Stomach smooth muscle (tissue), 2 donors: ENCODE data around the gene ZNF610.
"Not testable (repeated sequence)": the region's sequence is repeated elsewhere in the genome, so short reads cannot be mapped to it uniquely, and the experiment has no call there.

Experiments
- H3K27ac ChIP-seq: one replicate; pipeline ENCODE4 v1.7.0; 2013; ENCODE audit warnings: mild to moderate bottlenecking, low read length, inconsistent platforms
- H3K27me3 ChIP-seq, 2 donors: one replicate each; pipeline ENCODE4 v1.7.0; 2013; ENCODE audit warnings: low read length in 2 of 2; ENCODE audit not compliant: insufficient read depth in 2 of 2, control insufficient read depth in 1 of 2
- H3K36me3 ChIP-seq, 2 donors: one replicate each; pipeline ENCODE4 v1.7.0; 2013; ENCODE audit warnings: low read length in 2 of 2; ENCODE audit not compliant: control insufficient read depth in 2 of 2, insufficient read depth in 2 of 2
- H3K4me1 ChIP-seq: one replicate; pipeline ENCODE4 v1.7.0; 2013; ENCODE audit warnings: low read length; ENCODE audit not compliant: control insufficient read depth, insufficient read depth
- H3K4me3 ChIP-seq, 2 donors: one replicate each; pipeline ENCODE4 v1.7.0; 2013; ENCODE audit warnings: low read length in 2 of 2
- H3K9ac ChIP-seq, 2 donors: one replicate each; pipeline ENCODE4 v1.7.0; 2013; ENCODE audit warnings: low read length in 2 of 2, mild to moderate bottlenecking in 1 of 2
- H3K9me3 ChIP-seq, 2 donors: one replicate each; pipeline ENCODE4 v1.7.0; 2013; ENCODE audit warnings: low read length in 2 of 2; ENCODE audit not compliant: control insufficient read depth in 2 of 2
- donor health status: healthy.
- donor health status: Pancreatic carcinoma.

Gene ZNF610

DNA sequence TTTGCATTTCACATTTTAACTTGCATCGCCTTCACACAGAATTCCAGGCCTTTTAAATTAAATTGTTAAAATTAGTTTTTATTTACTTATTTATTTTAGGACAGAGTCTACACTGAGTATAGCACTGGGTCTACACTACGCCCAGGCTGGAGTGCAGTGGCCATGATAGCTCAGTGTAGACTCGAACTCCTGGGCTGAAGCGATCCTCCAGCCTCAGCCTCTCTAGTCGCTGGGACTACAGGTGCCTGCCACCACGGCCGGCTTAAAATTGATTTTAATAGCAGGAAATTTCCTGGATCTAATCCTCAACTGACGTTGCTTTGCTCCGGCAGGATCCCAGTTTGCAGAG, 301 bp upstream of the ZNF610 start:
- Histone ChIP-seq H3K4me3 (peak overlapping the region; percentile 92 to 93), H3K27me3 (no peaks in the 10 kb centered on the region), H3K36me3 (peaks cover 0 to 2% of the 10 kb centered on the region in 2 donors), H3K9me3 (peaks cover 19 to 33% of the 10 kb centered on the region in 2 donors), H3K4me1 (peaks cover 7% of the 10 kb centered on the region), H3K27ac (peak overlapping the region; percentile 87), H3K9ac (peak overlapping the region; percentile 42 to 96)

DNA sequence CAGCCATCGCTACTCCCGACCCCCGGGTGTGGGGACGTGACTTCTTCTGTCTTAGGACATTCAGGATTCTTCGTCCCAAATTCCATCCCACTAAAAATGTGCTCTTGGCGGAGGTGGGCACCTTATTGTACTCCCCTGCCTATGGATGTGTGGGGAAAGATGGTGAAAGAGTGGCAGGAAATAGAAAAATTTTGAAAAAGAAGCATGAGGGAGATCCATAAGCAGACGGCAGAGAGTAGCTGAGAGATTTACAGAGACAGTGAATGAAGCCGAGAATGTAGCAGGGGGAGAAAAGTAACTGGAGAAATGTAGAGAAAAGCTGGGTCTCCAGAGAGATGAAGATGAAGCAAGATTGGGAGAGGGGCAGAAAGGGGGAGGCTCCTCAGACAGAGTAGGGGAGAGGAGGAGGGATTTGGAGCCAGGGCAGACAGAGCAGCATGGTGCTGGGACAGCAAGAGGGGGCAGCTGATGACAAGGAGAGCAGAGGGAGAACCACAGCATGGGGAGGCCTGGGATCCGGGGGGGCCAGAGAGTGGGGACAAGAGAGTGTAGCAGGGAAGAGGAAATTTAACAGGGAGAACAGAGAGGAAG, 843 bp downstream of the ZNF610 start:
- H3K36me3 ChIP-seq: peaks cover 0 to 2% of the 10 kb centered on the region in 2 donors
- H3K27me3 ChIP-seq: no peaks in the 10 kb centered on the region
- peak overlapping the region; percentile 87 for H3K27ac ChIP-seq
- H3K9me3 ChIP-seq: peaks cover 8 to 22% of the 10 kb centered on the region in 2 donors
- peak overlapping the region; percentile 91 to 96 for H3K9ac ChIP-seq
- peaks cover 7% of the 10 kb centered on the region for H3K4me1 ChIP-seq
- peak overlapping the region; percentile 92 to 93 for H3K4me3 ChIP-seq

DNA sequence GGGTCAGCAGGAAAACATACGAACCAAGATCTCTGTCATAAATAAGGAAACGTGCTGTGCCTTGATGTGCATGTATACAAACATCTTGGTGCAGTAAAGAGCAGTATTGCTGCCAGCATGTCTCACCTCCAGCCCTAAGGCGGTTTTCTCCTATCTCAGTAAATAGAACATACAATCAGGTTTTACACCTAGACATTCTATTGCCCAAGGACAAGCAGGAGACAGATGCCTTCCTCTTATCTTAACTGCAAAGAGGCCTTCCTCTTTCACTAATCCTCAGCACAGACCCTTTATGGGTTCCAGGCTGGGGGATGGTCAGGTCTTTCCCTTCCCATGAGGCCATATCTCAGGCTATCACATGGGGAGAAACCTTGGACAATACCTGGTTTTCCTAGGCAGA, 3.0 kb downstream of the ZNF610 start:
- not testable (repeated sequence) for H3K4me1 ChIP-seq, H3K27ac ChIP-seq, H3K4me3 ChIP-seq, H3K36me3 ChIP-seq, H3K9ac ChIP-seq, H3K27me3 ChIP-seq, H3K9me3 ChIP-seq

DNA sequence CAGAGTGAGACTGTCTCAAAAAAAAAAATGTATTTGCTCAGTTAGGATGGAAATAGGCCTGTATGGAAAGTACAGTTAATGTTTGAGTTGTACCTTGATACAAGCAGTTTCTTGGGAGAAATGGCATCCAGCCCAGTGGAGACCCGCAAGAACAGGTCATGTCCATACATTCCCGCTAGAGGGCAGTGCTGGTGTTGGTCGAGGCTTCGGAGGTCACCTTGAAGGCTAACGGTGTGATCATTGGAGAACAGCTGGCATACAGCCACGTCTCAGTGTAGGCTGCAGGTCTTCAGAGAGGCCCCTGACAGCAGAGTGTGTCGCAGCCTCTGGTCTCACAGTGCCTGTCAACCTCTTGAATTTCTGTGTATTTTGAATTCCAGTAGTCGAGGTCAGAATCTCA, 7.5 kb downstream of the ZNF610 start:
- Histone ChIP-seq H3K9ac (no peak overlapping the region), H3K36me3 (peaks cover 8 to 11% of the 10 kb centered on the region in 2 donors), H3K27me3 (no peaks in the 10 kb centered on the region), H3K4me3 (no peak overlapping the region), H3K9me3 (no peaks in the 10 kb centered on the region), H3K4me1 (no peaks in the 10 kb centered on the region), H3K27ac (no peak overlapping the region)

DNA sequence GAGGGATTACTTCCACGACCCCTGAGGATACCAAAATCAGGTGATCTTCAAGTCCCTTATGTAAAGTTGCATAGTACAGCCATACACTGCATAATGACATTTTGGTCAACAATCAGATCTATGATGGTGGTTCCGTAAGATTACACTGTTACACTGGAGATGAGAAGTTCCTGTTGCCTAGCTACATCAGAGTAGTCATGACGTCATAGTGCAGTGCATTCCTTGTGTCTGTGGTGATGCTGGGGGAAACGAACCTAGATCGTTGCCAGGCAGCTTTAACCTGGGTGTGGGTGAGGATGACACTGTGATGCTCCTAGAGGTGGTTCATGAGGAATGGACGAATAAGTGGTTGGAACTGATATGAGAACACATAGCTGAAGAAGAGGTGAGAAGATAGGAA, 9.1 kb downstream of the ZNF610 start:
- H3K36me3 ChIP-seq: peaks cover 9 to 22% of the 10 kb centered on the region in 2 donors
- no peaks in the 10 kb centered on the region for H3K9me3 ChIP-seq
- H3K4me1 ChIP-seq: no peaks in the 10 kb centered on the region
- no peaks in the 10 kb centered on the region for H3K27me3 ChIP-seq
- no peak overlapping the region for H3K4me3 ChIP-seq
- H3K27ac ChIP-seq: no peak overlapping the region
- no peak overlapping the region for H3K9ac ChIP-seq

DNA sequence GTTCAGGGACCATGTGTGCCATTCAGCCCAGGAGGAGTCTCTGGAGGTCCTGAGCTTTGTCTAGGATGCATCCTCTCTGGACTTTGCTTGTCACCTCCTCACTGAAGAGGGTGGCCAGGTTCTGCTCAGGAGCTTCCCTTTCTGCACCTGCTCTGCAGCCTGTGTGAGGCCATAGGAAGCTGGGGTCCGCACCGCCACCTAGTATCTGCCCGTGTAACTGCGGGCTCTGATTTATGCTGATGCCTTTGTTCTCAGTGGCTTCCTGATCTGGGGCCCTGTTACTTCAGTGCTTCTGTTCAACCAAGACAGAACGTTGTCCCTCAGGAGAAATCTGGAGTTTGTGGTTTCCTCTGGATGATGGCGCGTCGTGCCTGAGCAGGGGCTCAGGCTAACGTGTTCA, 15.5 kb downstream of the ZNF610 start:
- no peaks in the 10 kb centered on the region for H3K27me3 ChIP-seq
- H3K36me3 ChIP-seq: peaks cover 31 to 41% of the 10 kb centered on the region in 2 donors
- no peak overlapping the region for H3K9ac ChIP-seq
- H3K4me3 ChIP-seq: no peak overlapping the region
- H3K9me3 ChIP-seq: no peaks in the 10 kb centered on the region
- H3K27ac ChIP-seq: no peak overlapping the region
- H3K4me1 ChIP-seq: no peaks in the 10 kb centered on the region

DNA sequence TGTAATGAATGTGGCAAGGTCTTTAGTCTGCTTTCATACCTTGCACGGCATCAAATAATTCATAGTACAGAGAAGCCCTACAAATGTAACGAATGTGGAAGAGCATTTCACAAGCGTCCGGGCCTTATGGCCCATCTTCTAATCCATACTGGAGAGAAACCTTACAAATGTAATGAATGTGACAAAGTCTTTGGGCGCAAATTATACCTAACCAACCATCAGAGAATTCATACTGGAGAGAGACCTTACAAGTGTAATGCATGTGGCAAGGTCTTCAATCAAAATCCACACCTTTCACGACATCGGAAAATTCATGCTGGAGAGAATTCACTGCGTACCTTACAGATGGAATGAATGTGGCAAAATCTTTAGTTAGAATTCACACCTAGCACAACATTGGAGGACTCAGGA, 30.4 kb downstream of the ZNF610 start:
- H3K9me3 ChIP-seq: peaks cover 13 to 19% of the 10 kb centered on the region in 2 donors
- H3K4me1 ChIP-seq: no peaks in the 10 kb centered on the region
- H3K4me3 ChIP-seq: no peak overlapping the region
- no peak overlapping the region for H3K27ac ChIP-seq
- peaks cover 10 to 15% of the 10 kb centered on the region in 2 donors for H3K36me3 ChIP-seq
- no peak overlapping the region for H3K9ac ChIP-seq
- H3K27me3 ChIP-seq: no peaks in the 10 kb centered on the region

DNA sequence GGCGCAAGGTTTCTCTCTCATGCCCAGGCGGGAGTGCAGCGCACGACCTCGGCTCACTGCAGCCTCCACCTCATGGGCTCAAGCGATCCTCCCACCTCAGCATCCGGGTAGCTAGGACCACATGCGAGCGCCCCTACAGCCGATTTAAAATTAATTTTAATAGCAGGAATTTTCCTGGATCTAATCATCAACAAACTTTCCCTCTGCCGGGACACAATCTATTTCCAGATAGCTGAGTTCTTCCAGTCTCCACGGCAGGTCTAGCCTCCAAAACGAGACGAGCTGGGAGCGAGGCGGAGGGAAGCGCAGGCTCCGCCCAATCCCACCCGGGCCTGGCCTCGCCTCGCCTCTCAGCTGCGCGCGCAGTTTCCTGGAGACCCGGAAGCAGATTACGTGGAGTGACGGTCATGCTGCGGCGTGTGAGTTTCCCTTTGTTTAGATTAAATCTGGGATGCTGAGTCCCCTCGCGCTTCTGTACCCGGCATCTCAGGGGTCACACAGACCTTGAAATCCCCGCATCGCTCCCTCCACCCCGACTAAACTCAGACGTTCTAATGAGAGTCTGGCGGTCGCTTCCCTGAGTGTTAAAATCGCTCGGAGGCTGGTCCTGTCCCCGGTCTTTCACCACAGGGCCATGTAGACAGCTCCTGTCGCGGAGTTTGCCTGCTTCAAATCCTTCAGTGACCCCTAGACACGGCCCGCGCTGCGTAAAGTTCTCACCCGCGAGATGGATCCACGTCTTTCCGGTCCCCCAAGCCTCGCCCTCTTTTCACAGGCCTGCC, 33.7 kb downstream of the ZNF610 start, which contains the start of gene ZNF880:
TSS of gene ZNF880 (plus strand) at position 365 of the 782 bp plus-strand sequence. CDS start at position 408, 43 bp downstream.
- no peaks in the 10 kb centered on the region for H3K4me1 ChIP-seq
- H3K27ac ChIP-seq: peak within 1 kb of the TSS; percentile 96
- no peaks in the 10 kb centered on the region for H3K27me3 ChIP-seq
- H3K9me3 ChIP-seq: peaks cover 13 to 19% of the 10 kb centered on the region in 2 donors
- peak within 1 kb of the TSS; percentile 92 to 98 for H3K4me3 ChIP-seq
- peak within 1 kb of the TSS; percentile 98 to 99 for H3K9ac ChIP-seq
- peaks cover 22 to 25% of the 10 kb centered on the region in 2 donors for H3K36me3 ChIP-seq

DNA sequence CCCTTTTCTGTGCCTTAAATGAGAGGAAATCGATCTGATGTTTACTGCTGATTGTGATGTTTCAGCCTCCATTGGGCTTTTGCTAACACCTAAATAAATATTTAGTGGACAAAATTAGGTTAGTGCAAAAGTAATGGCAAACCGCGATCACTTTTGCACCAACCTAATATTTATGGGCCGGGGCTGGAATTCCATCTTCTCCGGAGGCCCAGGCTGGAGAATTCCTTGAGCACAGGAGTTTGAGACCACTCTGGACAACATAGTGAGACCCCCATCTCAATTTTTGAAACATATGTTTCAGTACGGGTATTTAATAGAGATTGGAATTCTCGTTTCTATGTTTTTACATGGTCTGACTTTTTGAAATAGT, 34.3 kb downstream of the ZNF610 start:
- Histone ChIP-seq H3K9me3 (peaks cover 10 to 15% of the 10 kb centered on the region in 2 donors), H3K36me3 (peaks cover 22 to 23% of the 10 kb centered on the region in 2 donors), H3K9ac (peak overlapping the region; percentile 98 to 99), H3K4me3 (peak overlapping the region; percentile 92 to 98), H3K27me3 (no peaks in the 10 kb centered on the region), H3K27ac (peak overlapping the region; percentile 96), H3K4me1 (no peaks in the 10 kb centered on the region)

DNA sequence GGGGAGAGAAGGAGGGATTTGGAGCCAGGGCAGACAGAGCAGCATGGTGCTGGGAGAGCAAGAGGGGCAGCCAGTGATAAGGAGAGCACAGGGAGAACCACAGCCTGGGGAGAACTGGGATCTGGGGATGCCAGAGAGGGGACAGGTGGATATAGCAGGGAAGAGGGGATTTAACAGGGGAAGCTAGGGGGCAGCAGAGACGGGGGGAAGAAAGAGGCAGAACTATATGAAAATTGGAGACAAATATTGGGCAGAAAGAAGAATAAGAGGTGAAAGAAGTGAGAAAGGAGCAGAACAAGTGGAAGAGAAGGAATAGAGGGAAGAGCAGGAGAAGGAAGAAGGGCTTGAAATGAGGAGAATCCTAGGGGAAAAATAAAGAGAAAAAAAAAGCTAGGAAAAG, 55.1 kb downstream of the ZNF610 start:
- Histone ChIP-seq H3K9ac (no peak overlapping the region), H3K27me3 (no peaks in the 10 kb centered on the region), H3K9me3 (peaks cover 3 to 13% of the 10 kb centered on the region in 2 donors), H3K4me1 (no peaks in the 10 kb centered on the region), H3K27ac (no peak overlapping the region), H3K4me3 (no peak overlapping the region), H3K36me3 (peaks cover 10 to 17% of the 10 kb centered on the region in 2 donors)
